HG02678 (cell line): ENCODE measurements around the gene PCDH11Y.
"Not testable (repeated sequence)": the region's sequence is repeated elsewhere in the genome, so short reads cannot be mapped to it uniquely, and the experiment has no call there.

Experiments used
- ATAC-seq: cut with Tn5 transposase; IDR thresholded peaks from one replicate; pipeline ENCODE4 v1.9.1; 2021; ENCODE audit warnings: mild to moderate bottlenecking, moderate library complexity; ENCODE audit not compliant: unreplicated experiment

Gene PCDH11Y

GRCh38 chrY:5000057-5000456, at the start of gene PCDH11Y:
PCDH11Y (plus strand) TSS chrY:5000296; CDS start chrY:5057100, 56,804 bp downstream.
- not testable (repeated sequence) for ATAC-seq

- ATAC-seq, result not testable (repeated sequence)
Observed at GRCh38 chrY:4967894-4968293, 32.2 kb upstream of the PCDH11Y start.

GRCh38 chrY:4991743-4992400, 8.2 kb upstream of the PCDH11Y start:
- ATAC-seq, result peak; percentile 100

- ATAC-seq, result not testable (repeated sequence)
Observed at GRCh38 chrY:4994892-4995291, 5.2 kb upstream of the PCDH11Y start.

- not testable (repeated sequence) for ATAC-seq
Observed at GRCh38 chrY:5002476-5003184, 2.5 kb downstream of the PCDH11Y start.

GRCh38 chrY:5038972-5039523, 39.0 kb downstream of the PCDH11Y start:
- ATAC-seq, result not testable (repeated sequence)

GRCh38 chrY:5083017-5083416, 82.9 kb downstream of the PCDH11Y start:
- ATAC-seq, result not testable (repeated sequence)

- not testable (repeated sequence) for ATAC-seq
Observed at GRCh38 chrY:5182998-5183397, 182.9 kb downstream of the PCDH11Y start.

- not testable (repeated sequence) for ATAC-seq
Observed at GRCh38 chrY:5215116-5215515, 215.0 kb downstream of the PCDH11Y start.

- ATAC-seq, result not testable (repeated sequence)
Observed at GRCh38 chrY:5324931-5325330, 324.8 kb downstream of the PCDH11Y start.

GRCh38 chrY:5342220-5342619, 342.1 kb downstream of the PCDH11Y start:
- ATAC-seq, result not testable (repeated sequence)

GRCh38 chrY:5543705-5544104, 543.6 kb downstream of the PCDH11Y start:
- ATAC-seq, result not testable (repeated sequence)

GRCh38 chrY:5638589-5638988, 638.5 kb downstream of the PCDH11Y start:
- not testable (repeated sequence) for ATAC-seq

- ATAC-seq, result not testable (repeated sequence)
Observed at GRCh38 chrY:5679265-5679664, 679.2 kb downstream of the PCDH11Y start.

- ATAC-seq, result not testable (repeated sequence)
Observed at GRCh38 chrY:5708727-5709126, 708.6 kb downstream of the PCDH11Y start.

- not testable (repeated sequence) for ATAC-seq
Observed at GRCh38 chrY:5709788-5710381, 709.8 kb downstream of the PCDH11Y start.

GRCh38 chrY:5761403-5761802, 761.3 kb downstream of the PCDH11Y start:
- not testable (repeated sequence) for ATAC-seq

GRCh38 chrY:5776485-5776884, 776.4 kb downstream of the PCDH11Y start:
- ATAC-seq, result not testable (repeated sequence)
